Esophagus muscularis mucosa (tissue), 4 donors: ENCODE measurements around the gene CHPF2. TPM values are rescaled to one million over a fixed set of nuclear protein-coding genes. Genes with fewer than 3 reads are reported as not detected.

Experiments
- DNase-seq: peaks from one replicate; pipeline ENCODE4 v3.0.0-alpha.2; 2017; ENCODE audit errors: extremely low spot score
- H3K27ac ChIP-seq, 4 donors: fragments of 200-600 bp; sonication (generic); replicated peaks in 1 of 4; 1 replicate in 3 of 4; 2 replicates in 1 of 4; pipeline ENCODE4 v1.5.1; 2016 to 2019; ENCODE audit warnings: mild to moderate bottlenecking in 1 of 4
- H3K27me3 ChIP-seq, 4 donors: fragments of 200-600 bp; sonication (generic); one replicate each; pipeline versions ENCODE4 v1.5.1 to v1.6.0; 2016 to 2019
- H3K36me3 ChIP-seq, 4 donors: fragments of 200-600 bp; sonication (generic); one replicate each; pipeline ENCODE4 v1.5.1; 2016 to 2019
- H3K4me1 ChIP-seq, 4 donors: fragments of 200-600 bp; sonication (generic); one replicate each; pipeline ENCODE4 v1.5.1; 2016 to 2019
- H3K4me3 ChIP-seq, 4 donors: fragments of 200-600 bp; sonication (generic); 1 replicate in 2 of 4; 2 replicates in 2 of 4; pipeline ENCODE4 v1.5.1; 2016 to 2019; ENCODE audit warnings: mild to moderate bottlenecking in 4 of 4, moderate library complexity in 1 of 4
- H3K9me3 ChIP-seq, 4 donors: fragments of 200-600 bp; sonication (generic); 1 replicate in 3 of 4; 2 replicates in 1 of 4; pipeline ENCODE4 v1.5.1; 2016 to 2019
- CTCF ChIP-seq, 3 experiments: fragments of 200-600 bp in 2 of 3; fragments of 450-650 bp in 1 of 3; sonication (generic) in 2 of 3; IDR thresholded peaks; one replicate each; pipeline ENCODE4 v1.5.1; 2017 to 2019; ENCODE audit warnings: antibody characterized with exemption in 3 of 3, mild to moderate bottlenecking in 2 of 3, moderate library complexity in 1 of 3
- EP300 ChIP-seq: sonication (generic); formaldehyde crosslinking; IDR thresholded peaks from one replicate; pipeline ENCODE4 v1.6.1; 2017; ENCODE audit warnings: antibody characterized with exemption
- POLR2A ChIP-seq: fragments of 450-650 bp; IDR thresholded peaks from one replicate; pipeline ENCODE4 v1.6.1; 2017; ENCODE audit warnings: antibody characterized with exemption, moderate library complexity, mild to moderate bottlenecking, low read depth
- POLR2AphosphoS5 ChIP-seq, 2 donors: sonication (generic); formaldehyde crosslinking; IDR thresholded peaks; one replicate each; pipeline ENCODE4 v1.6.1; 2017; ENCODE audit warnings: antibody characterized with exemption in 2 of 2
- WGBS: methylation state at CpG from one replicate; pipeline ENCODE4 v1.1.5; 2018; 5-methylcytosine and 5-hydroxymethylcytosine counted together
- intact Hi-C: fragments of 100-400 bp; cut with DNase I; formaldehyde crosslinking; loops from one replicate; pipeline ENCODE4 v1.15.1; 2023
- total RNA-seq, 4 donors: library from RNA; depleted of rRNA; stranded (reverse); fragments of >200 nt; gene quantifications; one replicate each; pipeline versions ENCODE4 v1.1.0 to v1.2.1, GENCODE V29; 2016

Gene CHPF2
- total RNA-seq, 4 donors from 2014 or later, result 23.7 to 39.4 (median 26.8) TPM

GRCh38 chr7:151215396-151215795, 16.9 kb upstream of the CHPF2 start:
- DNase-seq, result no peak
- intact Hi-C loops, result no loop called here
- Histone ChIP-seq H3K4me3 (no peak overlapping the region), H3K4me1 (no peaks in the 10 kb centered on the region), H3K27me3 (no peaks in the 10 kb centered on the region), H3K9me3 (no peaks in the 10 kb centered on the region), H3K27ac (no peak overlapping the region), H3K36me3 (peaks cover 66 to 87% (median 84%) of the 10 kb centered on the region in 4 donors)
- TF ChIP-seq CTCF (IDR thresholded peaks at IDR 0.05) (no peak), POLR2AphosphoS5 (IDR thresholded peaks at IDR 0.05) (no peak), EP300 (no peak), POLR2A (no peak)
- WGBS, result 96% methylated on average over 5 of the region's 5 CpGs

- peaks cover 87 to 100% (median 100%) of the 10 kb centered on the region in 4 donors for H3K36me3 ChIP-seq
- WGBS, result 95% methylated on average over 9 of the region's 9 CpGs
- H3K27ac ChIP-seq, result no peak overlapping the region
- no peaks in the 10 kb centered on the region for H3K4me1 ChIP-seq
- DNase-seq, result no peak
- H3K9me3 ChIP-seq, result no peaks in the 10 kb centered on the region
- H3K4me3 ChIP-seq, result no peak overlapping the region
- intact Hi-C loops, result no loop called here
- H3K27me3 ChIP-seq, result no peaks in the 10 kb centered on the region
- no peak for TF ChIP-seq POLR2A
- TF ChIP-seq POLR2AphosphoS5 (IDR thresholded peaks at IDR 0.05), result no peak
- no peak for TF ChIP-seq EP300
- TF ChIP-seq CTCF (IDR thresholded peaks at IDR 0.05), result no peak
These were observed 14.1 kb upstream of the CHPF2 start for GRCh38 chr7:151218170-151218569.

GRCh38 chr7:151223728-151224127, 8.6 kb upstream of the CHPF2 start:
- 89% methylated on average over 13 of the region's 14 CpGs for WGBS
- Histone ChIP-seq H3K27me3 (no peaks in the 10 kb centered on the region), H3K4me3 (no peak overlapping the region), H3K27ac (no peak overlapping the region), H3K4me1 (peaks cover 21 to 25% (median 24%) of the 10 kb centered on the region in 4 donors), H3K36me3 (peaks cover 48 to 63% (median 62%) of the 10 kb centered on the region in 4 donors), H3K9me3 (no peaks in the 10 kb centered on the region)
- intact Hi-C loops, result no loop called here
- no peak for DNase-seq
- TF ChIP-seq CTCF (IDR thresholded peaks at IDR 0.05), result no peak
- no peak for TF ChIP-seq EP300

GRCh38 chr7:151225948-151226510, 6.3 kb upstream of the CHPF2 start:
- intact Hi-C loops, result no loop called here
- WGBS, result 65% methylated on average over 8 of the region's 8 CpGs
- Histone ChIP-seq H3K4me3 (peak overlapping the region; percentile 73 to 85 (median 80)), H3K36me3 (peaks cover 32 to 40% (median 39%) of the 10 kb centered on the region in 4 donors), H3K27me3 (no peaks in the 10 kb centered on the region), H3K9me3 (no peaks in the 10 kb centered on the region), H3K27ac (peak overlapping the region; percentile 74 to 85 (median 80)), H3K4me1 (peaks cover 22 to 25% (median 24%) of the 10 kb centered on the region in 4 donors)
- TF ChIP-seq EP300, result no peak
- TF ChIP-seq POLR2A, result no peak
- TF ChIP-seq CTCF (IDR thresholded peaks at IDR 0.05), result no peak
- no peak for TF ChIP-seq POLR2AphosphoS5 (IDR thresholded peaks at IDR 0.05)
- DNase-seq, result no peak

GRCh38 chr7:151226560-151226874, 5.8 kb upstream of the CHPF2 start:
- H3K36me3 ChIP-seq, result peaks cover 27 to 35% (median 34%) of the 10 kb centered on the region in 4 donors
- H3K4me1 ChIP-seq, result peaks cover 26 to 27% (median 27%) of the 10 kb centered on the region in 4 donors
- H3K27me3 ChIP-seq, result no peaks in the 10 kb centered on the region
- peak overlapping the region; percentile 73 to 85 (median 80) for H3K4me3 ChIP-seq
- peak overlapping the region; percentile 74 to 85 (median 80) for H3K27ac ChIP-seq
- H3K9me3 ChIP-seq, result no peaks in the 10 kb centered on the region
- intact Hi-C loops, result no loop called here
- WGBS, result 1% methylated on average over 15 of the region's 15 CpGs
- no peak for TF ChIP-seq POLR2A
- TF ChIP-seq POLR2AphosphoS5 (IDR thresholded peaks at IDR 0.05), result no peak
- no peak for TF ChIP-seq CTCF (IDR thresholded peaks at IDR 0.05)
- no peak for TF ChIP-seq EP300
- DNase-seq, result no peak
